Mammary epithelial cell (primary cell): ENCODE measurements around the gene ZMYND12.

Experiments used
- CTCF ChIP-seq, 2 donors: IDR thresholded peaks in 1 of 2; conservative IDR thresholded peaks in 1 of 2; 2 replicates each; pipeline ENCODE4 v1.5.1; 2011 to 2012; ENCODE audit warnings: inconsistent platforms in 2 of 2, low read length in 2 of 2, mild to moderate bottlenecking in 2 of 2, control low read depth in 1 of 2, low read depth in 1 of 2; ENCODE audit not compliant: insufficient read depth in 1 of 2; ENCODE audit errors: extremely low read depth in 1 of 2
- EZH2 ChIP-seq: IDR thresholded peaks from 2 replicates; pipeline ENCODE4 v1.6.1; 2012; ENCODE audit warnings: low read length, inconsistent platforms, borderline replicate concordance

DNA sequence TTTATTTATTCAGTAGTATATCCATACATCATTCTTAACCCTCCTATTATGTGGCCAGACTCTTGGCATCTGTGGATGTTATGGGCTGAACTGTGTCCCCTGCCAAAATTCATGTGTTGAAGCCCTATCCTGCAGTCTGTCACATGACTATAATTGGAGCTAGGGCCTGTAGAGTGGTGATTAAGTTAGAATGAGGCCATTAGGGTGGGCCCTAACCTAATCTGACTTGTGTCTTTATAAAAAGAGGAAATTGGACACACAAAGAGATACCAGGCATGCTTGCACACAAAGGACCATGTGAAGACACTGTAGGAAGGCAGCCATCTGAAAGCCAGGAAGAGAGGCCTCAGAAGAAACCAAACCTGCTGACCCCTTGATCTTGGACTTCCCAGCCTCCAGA is 6.6 kb downstream of the ZMYND12 start:
- TF ChIP-seq CTCF (conservative IDR thresholded peaks at IDR 0.05 in 1 of 2, IDR thresholded peaks at IDR 0.05 in 1 of 2; ENCODE audit: extremely low read depth in 1 of 2, insufficient read depth in 1 of 2, low read depth in 1 of 2, low read length in 2 of 2) (no peak), EZH2 (no peak)
